Measurements from ENCODE around the gene RAB22A.

The RAB22A gene

GRCh38 chr20:58300321-58300720 lies 9.2 kb upstream of the RAB22A start:
- no peak overlapping the region for H3K4me3 ChIP-seq (ENCODE audit: low read length)
- DNase-seq (ENCODE audit: low read depth), result no peak
- TF ChIP-seq CTCF (conservative IDR thresholded peaks at IDR 0.05; ENCODE audit: low read length), result no peak

DNA sequence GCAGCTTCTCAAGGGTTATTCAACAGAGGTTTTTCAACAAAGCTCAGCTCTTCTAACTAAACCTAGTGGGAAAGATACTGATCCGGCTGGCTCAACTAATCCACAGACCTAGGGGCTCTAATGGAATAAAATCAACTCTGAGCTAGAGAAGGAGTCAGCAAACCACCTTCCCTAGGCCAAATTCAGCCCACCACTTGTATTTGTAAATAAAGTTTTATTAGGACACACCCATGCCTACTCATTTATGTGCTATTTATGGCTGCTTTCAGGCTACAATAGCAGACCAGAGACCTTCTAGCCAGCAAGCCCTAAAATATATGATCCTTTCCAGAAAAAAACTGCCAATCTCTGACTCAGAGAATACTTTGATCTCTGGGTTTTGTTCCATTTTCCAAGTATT lies 6.0 kb upstream of the RAB22A start:
- no peak for TF ChIP-seq CTCF (conservative IDR thresholded peaks at IDR 0.05; ENCODE audit: low read length)
- no peak for DNase-seq (ENCODE audit: low read depth)
- no peak overlapping the region for H3K4me3 ChIP-seq (ENCODE audit: low read length)

DNA sequence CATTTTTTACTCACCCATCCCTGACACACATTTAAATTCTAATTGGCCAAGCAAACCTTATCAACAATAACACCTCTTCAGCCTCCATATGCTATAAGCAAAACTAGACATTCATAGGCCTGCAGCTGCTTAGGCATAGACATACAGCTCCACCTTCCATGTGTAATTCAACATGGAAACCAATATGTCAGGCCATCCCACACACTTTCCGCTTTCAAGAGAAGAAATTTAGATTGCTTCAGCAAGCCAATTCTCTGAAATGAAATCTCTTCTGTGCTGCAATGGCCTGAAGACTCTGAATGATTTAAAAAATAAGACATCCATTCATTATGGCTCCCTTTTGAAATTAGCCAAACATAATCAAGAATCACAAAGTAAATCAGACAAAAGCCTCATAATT lies 4.5 kb upstream of the RAB22A start:
- no peak for TF ChIP-seq CTCF (conservative IDR thresholded peaks at IDR 0.05; ENCODE audit: low read length)
- no peak for DNase-seq (ENCODE audit: low read depth)
- H3K4me3 ChIP-seq (ENCODE audit: low read length), result no peak overlapping the region

- TF ChIP-seq CTCF (conservative IDR thresholded peaks at IDR 0.05; ENCODE audit: low read length), result no peak
- H3K4me3 ChIP-seq (ENCODE audit: low read length), result no peak overlapping the region
- peak; percentile 9 for DNase-seq (ENCODE audit: low read depth)
These were observed 2.9 kb upstream of the RAB22A start for GRCh38 chr20:58306421-58307261.

DNA sequence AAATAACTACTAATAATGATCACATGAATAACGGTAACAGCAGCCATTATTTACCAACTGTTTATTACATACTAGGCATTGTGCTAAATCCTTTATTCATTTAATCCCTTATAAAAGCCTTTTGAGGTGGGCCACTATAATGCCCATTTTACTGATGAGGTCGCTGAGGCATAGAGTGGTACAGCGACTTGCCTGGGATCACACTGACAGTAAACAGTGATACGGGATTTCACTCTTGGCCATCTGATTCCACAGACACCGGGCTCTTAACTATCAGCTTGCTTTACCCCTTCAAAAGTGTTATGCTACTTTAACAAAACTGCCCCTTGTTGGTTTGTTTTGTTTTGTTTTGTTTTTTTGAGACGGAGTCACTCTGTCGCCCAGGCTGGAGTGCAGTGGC lies 2.2 kb upstream of the RAB22A start:
- no peak for DNase-seq (ENCODE audit: low read depth)
- no peak overlapping the region for H3K4me3 ChIP-seq (ENCODE audit: low read length)
- TF ChIP-seq CTCF (conservative IDR thresholded peaks at IDR 0.05; ENCODE audit: low read length), result no peak

- no peak for TF ChIP-seq CTCF (conservative IDR thresholded peaks at IDR 0.05; ENCODE audit: low read length)
- peak overlapping the region; percentile 90 for H3K4me3 ChIP-seq (ENCODE audit: low read length)
- DNase-seq (ENCODE audit: low read depth), result peak; percentile 17
These were observed 1.2 kb upstream of the RAB22A start for GRCh38 chr20:58308290-58308679.
